Breast epithelium (tissue), 4 donors: ENCODE measurements around the gene PTPN4. TPM values are rescaled to one million over a fixed set of nuclear protein-coding genes. Genes with fewer than 3 reads are reported as not detected.

ENCODE experiments used
- DNase-seq, 2 donors: peaks; one replicate each; pipeline ENCODE4 v3.0.0-alpha.2; 2019; ENCODE audit warnings: low spot score in 2 of 2
- H3K27ac ChIP-seq, 2 donors: fragments of 200-600 bp; sonication (generic) in 1 of 2; one replicate each; pipeline ENCODE4 v1.5.1; 2016 to 2019; ENCODE audit warnings: mild to moderate bottlenecking in 1 of 2
- H3K27me3 ChIP-seq, 2 donors: fragments of 200-600 bp; sonication (generic) in 1 of 2; one replicate each; pipeline versions ENCODE4 v1.5.1 to v1.6.0; 2017 to 2019; ENCODE audit warnings: control low read depth in 1 of 2, mild to moderate bottlenecking in 1 of 2
- H3K36me3 ChIP-seq: fragments of 200-600 bp; one replicate; pipeline ENCODE4 v1.5.1; 2019
- H3K4me1 ChIP-seq, 2 donors: fragments of 200-600 bp; sonication (generic); one replicate each; pipeline ENCODE4 v1.5.1; 2016 to 2019; ENCODE audit warnings: control low read depth in 1 of 2
- H3K4me3 ChIP-seq, 3 donors: fragments of 200-600 bp; sonication (generic); 1 replicate in 2 of 3; 2 replicates in 1 of 3; pipeline ENCODE4 v1.5.1; 2016 to 2019; ENCODE audit warnings: mild to moderate bottlenecking in 3 of 3, moderate library complexity in 2 of 3
- H3K9me3 ChIP-seq, 2 donors: fragments of 200-600 bp; sonication (generic) in 1 of 2; one replicate each; pipeline ENCODE4 v1.5.1; 2016 to 2019; ENCODE audit warnings: control low read depth in 1 of 2
- CTCF ChIP-seq, 3 donors: fragments of 450-650 bp; IDR thresholded peaks; one replicate each; pipeline ENCODE4 v1.5.1; 2016 to 2017; ENCODE audit warnings: antibody characterized with exemption in 3 of 3, mild to moderate bottlenecking in 3 of 3, moderate library complexity in 3 of 3
- POLR2A ChIP-seq: fragments of 450-650 bp; IDR thresholded peaks from one replicate; pipeline ENCODE4 v1.6.1; 2016; ENCODE audit warnings: antibody characterized with exemption, mild to moderate bottlenecking, moderate library complexity
- POLR2AphosphoS5 ChIP-seq, 3 donors: sonication (generic); formaldehyde crosslinking; IDR thresholded peaks; one replicate each; pipeline ENCODE4 v1.6.1; 2017; ENCODE audit warnings: antibody characterized with exemption in 3 of 3
- intact Hi-C: fragments of 100-400 bp; cut with DNase I; formaldehyde crosslinking; loops from one replicate; pipeline ENCODE4 v1.15.1; 2023; ENCODE audit warnings: low total_unique reads
- total RNA-seq, 3 donors: library from RNA; depleted of rRNA; stranded (reverse); fragments of >200 nt; gene quantifications; one replicate each; pipeline ENCODE4 v1.1.0, GENCODE V29; 2016

PTPN4 gene
- total RNA-seq, 3 donors from 2014 or later, result 29.1 to 49.6 (median 38.7) TPM

- intact Hi-C loops, result no loop called here
- H3K27me3 ChIP-seq, result no peaks in the 10 kb centered on the region
- peak; percentile 21 to 42 (median 41) for TF ChIP-seq POLR2AphosphoS5 (IDR thresholded peaks at IDR 0.05)
- peak in 1 of 3 donors; percentile 11 for TF ChIP-seq CTCF (IDR thresholded peaks at IDR 0.05)
- peak; percentile 37 for TF ChIP-seq POLR2A
- H3K27ac ChIP-seq, result peak within 1 kb of the TSS; percentile 95
- H3K9me3 ChIP-seq, result no peaks in the 10 kb centered on the region
- no peaks in the 10 kb centered on the region for H3K4me1 ChIP-seq
- no peaks in the 10 kb centered on the region for H3K36me3 ChIP-seq
- DNase-seq, result peak; percentile 81 to 88
- peak within 1 kb of the TSS; percentile 84 to 99 (median 98) for H3K4me3 ChIP-seq
These were observed 253.3 kb downstream of the PTPN4 start, which contains the start of gene EPB41L5 for GRCh38 chr2:120012771-120013596. Gene EPB41L5, plus strand, starts transcription at chr2:120013077. Its CDS starts 6,008 bp downstream, at chr2:120019085.

- H3K27me3 ChIP-seq, result no peaks in the 10 kb centered on the region
- H3K36me3 ChIP-seq, result no peaks in the 10 kb centered on the region
- H3K4me1 ChIP-seq, result no peaks in the 10 kb centered on the region
- intact Hi-C loops, result no loop called here
- peak overlapping the region; percentile 95 for H3K27ac ChIP-seq
- H3K4me3 ChIP-seq, result peak overlapping the region; percentile 84 to 99 (median 98)
- no peak for DNase-seq
- H3K9me3 ChIP-seq, result no peaks in the 10 kb centered on the region
- TF ChIP-seq POLR2A, result no peak
- no peak for TF ChIP-seq POLR2AphosphoS5 (IDR thresholded peaks at IDR 0.05)
- no peak for TF ChIP-seq CTCF (IDR thresholded peaks at IDR 0.05)
These were observed 254.0 kb downstream of the PTPN4 start for GRCh38 chr2:120013597-120014223.

GRCh38 chr2:120014226-120014980, 254.7 kb downstream of the PTPN4 start:
- no peaks in the 10 kb centered on the region for H3K4me1 ChIP-seq
- intact Hi-C loops, result no loop called here
- DNase-seq, result no peak
- TF ChIP-seq CTCF (IDR thresholded peaks at IDR 0.05), result no peak
- TF ChIP-seq POLR2A, result no peak
- TF ChIP-seq POLR2AphosphoS5 (IDR thresholded peaks at IDR 0.05), result no peak
- no peaks in the 10 kb centered on the region for H3K36me3 ChIP-seq
- no peaks in the 10 kb centered on the region for H3K27me3 ChIP-seq
- no peak overlapping the region for H3K27ac ChIP-seq
- no peaks in the 10 kb centered on the region for H3K9me3 ChIP-seq
- H3K4me3 ChIP-seq, result peak overlapping the region in 2 of 3 donors; percentile 98 to 99

- intact Hi-C loops, result no loop called here
- H3K36me3 ChIP-seq, result no peaks in the 10 kb centered on the region
- H3K9me3 ChIP-seq, result no peaks in the 10 kb centered on the region
- no peaks in the 10 kb centered on the region for H3K4me1 ChIP-seq
- TF ChIP-seq POLR2A (no peak), POLR2AphosphoS5 (IDR thresholded peaks at IDR 0.05) (no peak), CTCF (IDR thresholded peaks at IDR 0.05) (no peak)
- H3K27me3 ChIP-seq, result no peaks in the 10 kb centered on the region
- no peak for DNase-seq
- no peak overlapping the region for H3K27ac ChIP-seq
- H3K4me3 ChIP-seq, result no peak overlapping the region
These were observed 257.1 kb downstream of the PTPN4 start for GRCh38 chr2:120016800-120017199.
